Astrocyte (in vitro differentiated cells and primary cell): ENCODE measurements around the gene DCC. TPM values are rescaled to one million over a fixed set of nuclear protein-coding genes. Genes with fewer than 3 reads are reported as not detected.

Experiments used
- DNase-seq: peaks from one replicate; pipeline ENCODE4 v3.0.0-alpha.2; 2010; ENCODE audit warnings: low read depth
- FAIRE-seq: peaks from 2 replicates; lab custom pipeline; 2011; peaks lifted over from hg19 to GRCh38; lab: Jason Lieb, UNC
- H2AFZ ChIP-seq: 2 replicates; pipeline ENCODE4 v1.6.0; 2012; ENCODE audit warnings: low read depth, low read length, inconsistent platforms
- H3K27ac ChIP-seq: 2 replicates; pipeline ENCODE4 v1.5.1; 2011; ENCODE audit warnings: low read depth, low read length, inconsistent platforms
- H3K27me3 ChIP-seq: 2 replicates; pipeline ENCODE4 v1.6.0; 2011; ENCODE audit warnings: low read length, inconsistent platforms; ENCODE audit not compliant: insufficient read depth
- H3K36me3 ChIP-seq: 2 replicates; pipeline ENCODE4 v1.5.1; 2011; ENCODE audit warnings: low read length, inconsistent platforms; ENCODE audit not compliant: insufficient read depth
- H3K4me1 ChIP-seq: 2 replicates; pipeline ENCODE4 v1.5.1; 2011; ENCODE audit warnings: low read length, inconsistent platforms; ENCODE audit not compliant: insufficient read depth
- H3K4me2 ChIP-seq: 2 replicates; pipeline ENCODE4 v1.6.0; 2012; ENCODE audit warnings: low read length, inconsistent platforms
- H3K4me3 ChIP-seq: 2 replicates; pipeline ENCODE4 v1.5.1; 2011; ENCODE audit warnings: low read depth, mild to moderate bottlenecking, low read length, inconsistent platforms; ENCODE audit not compliant: insufficient read depth
- H3K79me2 ChIP-seq: 2 replicates; pipeline ENCODE4 v1.6.0; 2012; ENCODE audit warnings: mild to moderate bottlenecking, low read length, inconsistent platforms; ENCODE audit not compliant: insufficient read depth
- H3K9ac ChIP-seq: 2 replicates; pipeline ENCODE4 v1.6.0; 2012; ENCODE audit warnings: mild to moderate bottlenecking, low read length, inconsistent platforms
- H3K9me3 ChIP-seq: 2 replicates; pipeline ENCODE4 v1.5.1; 2012; ENCODE audit warnings: low read depth, mild to moderate bottlenecking, low read length, inconsistent platforms; ENCODE audit not compliant: insufficient read depth
- H4K20me1 ChIP-seq: 2 replicates; pipeline ENCODE4 v1.6.0; 2012; ENCODE audit warnings: low read length, inconsistent platforms; ENCODE audit not compliant: insufficient read depth
- H3K27ac Mint-ChIP-seq: one replicate; pipeline ENCODE4 v1.8.0; 2021; ENCODE audit warnings: mild to moderate bottlenecking, mixed read lengths; ENCODE audit not compliant: unreplicated experiment
- H3K27me3 Mint-ChIP-seq: one replicate; pipeline ENCODE4 v1.8.0; 2021; ENCODE audit warnings: low read depth, mixed read lengths; ENCODE audit not compliant: unreplicated experiment
- H3K36me3 Mint-ChIP-seq: one replicate; pipeline ENCODE4 v1.8.0; 2021; ENCODE audit warnings: low read depth, mixed read lengths; ENCODE audit not compliant: unreplicated experiment
- H3K4me1 Mint-ChIP-seq: one replicate; pipeline ENCODE4 v1.8.0; 2021; ENCODE audit warnings: low read depth, mixed read lengths; ENCODE audit not compliant: unreplicated experiment
- H3K4me3 Mint-ChIP-seq: one replicate; pipeline ENCODE4 v1.8.0; 2021; ENCODE audit warnings: mild to moderate bottlenecking, moderate library complexity, mixed read lengths; ENCODE audit not compliant: unreplicated experiment
- H3K9me3 Mint-ChIP-seq: one replicate; pipeline ENCODE4 v1.8.0; 2021; ENCODE audit warnings: mild to moderate bottlenecking, mixed read lengths; ENCODE audit not compliant: unreplicated experiment
- CTCF ChIP-seq: IDR thresholded peaks from 2 replicates; pipeline ENCODE4 v1.5.1; 2011; ENCODE audit warnings: low read depth, mild to moderate bottlenecking, inconsistent platforms, low read length, moderate library complexity; ENCODE audit not compliant: insufficient read depth
- EZH2 ChIP-seq: IDR thresholded peaks from 2 replicates; pipeline ENCODE4 v1.6.1; 2012; ENCODE audit warnings: mild to moderate bottlenecking, low read length, inconsistent platforms; ENCODE audit not compliant: insufficient read depth
- total RNA-seq: library from RNA; stranded (reverse); gene quantifications from 2 replicates; pipeline ENCODE4 v1.2.1, GENCODE V29; 2021

DCC gene
- total RNA-seq, 1 donor from 2014 or later, result 2.6 TPM

GRCh38 chr18:53191634-53192033 lies 851.6 kb downstream of the DCC start:
- H3K27me3 Mint-ChIP-seq, result no peaks in the 10 kb centered on the region
- Histone ChIP-seq H2AFZ (no peak overlapping the region), H4K20me1 (no peaks in the 10 kb centered on the region), H3K36me3 (no peaks in the 10 kb centered on the region), H3K4me1 (no peaks in the 10 kb centered on the region), H3K9me3 (no peaks in the 10 kb centered on the region), H3K9ac (no peak overlapping the region), H3K27ac (no peak overlapping the region), H3K4me2 (no peak overlapping the region), H3K79me2 (no peaks in the 10 kb centered on the region), H3K4me3 (no peak overlapping the region), H3K27me3 (no peaks in the 10 kb centered on the region)
- H3K27ac Mint-ChIP-seq, result no peak overlapping the region
- FAIRE-seq (no peak), DNase-seq (no peak)
- H3K4me1 Mint-ChIP-seq, result peaks cover 2% of the 10 kb centered on the region
- H3K4me3 Mint-ChIP-seq, result no peak overlapping the region
- H3K9me3 Mint-ChIP-seq, result no peaks in the 10 kb centered on the region
- no peak for TF ChIP-seq CTCF
- no peak for TF ChIP-seq EZH2
- no peaks in the 10 kb centered on the region for H3K36me3 Mint-ChIP-seq

- FAIRE-seq, result no peak
- Histone ChIP-seq H3K27me3 (no peaks in the 10 kb centered on the region), H3K4me3 (no peak overlapping the region), H3K9ac (no peak overlapping the region), H3K79me2 (no peaks in the 10 kb centered on the region), H3K36me3 (no peaks in the 10 kb centered on the region), H3K4me1 (no peaks in the 10 kb centered on the region), H3K9me3 (no peaks in the 10 kb centered on the region), H4K20me1 (no peaks in the 10 kb centered on the region), H2AFZ (no peak overlapping the region), H3K27ac (no peak overlapping the region), H3K4me2 (no peak overlapping the region)
- Mint-ChIP-seq H3K4me3 (no peak overlapping the region), H3K36me3 (no peaks in the 10 kb centered on the region), H3K4me1 (peaks cover 2% of the 10 kb centered on the region), H3K27me3 (no peaks in the 10 kb centered on the region), H3K9me3 (no peaks in the 10 kb centered on the region), H3K27ac (no peak overlapping the region)
- TF ChIP-seq EZH2 (no peak), CTCF (no peak)
- no peak for DNase-seq
Measured at GRCh38 chr18:53193870-53194269, 853.9 kb downstream of the DCC start.

GRCh38 chr18:53219853-53220252 lies 879.9 kb downstream of the DCC start:
- peaks cover 7% of the 10 kb centered on the region for H3K4me1 Mint-ChIP-seq
- no peaks in the 10 kb centered on the region for H3K36me3 Mint-ChIP-seq
- TF ChIP-seq EZH2, result no peak
- no peak for TF ChIP-seq CTCF
- Histone ChIP-seq H4K20me1 (no peaks in the 10 kb centered on the region), H2AFZ (no peak overlapping the region), H3K79me2 (no peaks in the 10 kb centered on the region), H3K4me2 (no peak overlapping the region), H3K4me1 (no peaks in the 10 kb centered on the region), H3K9ac (no peak overlapping the region), H3K36me3 (no peaks in the 10 kb centered on the region), H3K27me3 (no peaks in the 10 kb centered on the region), H3K4me3 (no peak overlapping the region), H3K9me3 (no peaks in the 10 kb centered on the region), H3K27ac (no peak overlapping the region)
- H3K27me3 Mint-ChIP-seq, result no peaks in the 10 kb centered on the region
- H3K4me3 Mint-ChIP-seq, result no peak overlapping the region
- no peak for FAIRE-seq
- H3K9me3 Mint-ChIP-seq, result no peaks in the 10 kb centered on the region
- no peak for DNase-seq
- H3K27ac Mint-ChIP-seq, result no peak overlapping the region
